Mammary microvascular endothelial cell (primary cell): ENCODE measurements around the gene GSTP1. TPM values are rescaled to one million over a fixed set of nuclear protein-coding genes. Genes with fewer than 3 reads are reported as not detected.

Experiments
- total RNA-seq: library from RNA; depleted of rRNA; stranded (reverse); fragments of >200 nt; gene quantifications from 2 replicates; pipeline ENCODE4 v1.2.3, GENCODE V29; 2015

The GSTP1 gene
- total RNA-seq, result 761 and 855 TPM in 2 replicates

GRCh38 chr11:67583247-67584204, at the start of gene GSTP1:
TSS of gene GSTP1 (plus strand) at chr11:67583812. CDS start at chr11:67583844, 32 bp downstream.

GRCh38 chr11:67606492-67607295, 23.1 kb downstream of the GSTP1 start, which contains the start of gene NDUFV1:
TSS of gene NDUFV1 (plus strand) at chr11:67606936. CDS start at chr11:67607005, 69 bp downstream.

GRCh38 chr11:67629386-67630227, 46.0 kb downstream of the GSTP1 start, which contains the start of gene NUDT8:
TSS of gene NUDT8 (minus strand) at chr11:67629937. CDS start at chr11:67629911, 26 bp downstream.

Other genes starting within 250 kb of the GSTP1 start
- 89.9 and 100 TPM in 2 replicates for gene POLD4, start 230.3 kb upstream of the GSTP1 start, total RNA-seq
- 6.3 and 6.8 TPM in 2 replicates for gene CLCF1, start 210.2 kb upstream of the GSTP1 start, total RNA-seq
- 4.6 and 7.9 TPM in 2 replicates for gene RAD9A, start 191.8 kb upstream of the GSTP1 start, total RNA-seq
- gene PPP1CA, start 182.0 kb upstream of the GSTP1 start, total RNA-seq, result 278 and 283 TPM in 2 replicates
- not detected in 2 replicates for gene TBC1D10C, start 179.7 kb upstream of the GSTP1 start, total RNA-seq
- not detected in 2 replicates for gene CARNS1, start 168.1 kb upstream of the GSTP1 start, total RNA-seq
- gene RPS6KB2, start 155.3 kb upstream of the GSTP1 start, total RNA-seq, result 66.0 and 76.4 TPM in 2 replicates
- gene PTPRCAP, start 146.1 kb upstream of the GSTP1 start, total RNA-seq, result 0.87 TPM in 1 of 2 replicates, not detected in the other
- gene CORO1B, start 140.3 kb upstream of the GSTP1 start, total RNA-seq, result 122 and 126 TPM in 2 replicates
- not detected in 2 replicates for gene GPR152, start 131.1 kb upstream of the GSTP1 start, total RNA-seq
- gene CABP4, start 128.5 kb upstream of the GSTP1 start, total RNA-seq, result 2.1 and 3.9 TPM in 2 replicates
- gene TMEM134, start 114.6 kb upstream of the GSTP1 start, total RNA-seq, result 51.3 and 70.9 TPM in 2 replicates
- 52.0 and 61.3 TPM in 2 replicates for gene AIP, start 100.8 kb upstream of the GSTP1 start, total RNA-seq
- gene PITPNM1, start 78.4 kb upstream of the GSTP1 start, total RNA-seq, result 13.1 and 19.4 TPM in 2 replicates
- 54.0 and 55.4 TPM in 2 replicates for gene CDK2AP2, start 75.7 kb upstream of the GSTP1 start, total RNA-seq
- not detected in 2 replicates for gene CABP2, start 60.4 kb upstream of the GSTP1 start, total RNA-seq
- gene NDUFV1, start 23.1 kb downstream of the GSTP1 start, total RNA-seq, result 192 TPM in 2 replicates
- 12.3 and 16.5 TPM in 2 replicates for gene NUDT8, start 46.1 kb downstream of the GSTP1 start, total RNA-seq
- not detected in 2 replicates for gene TBX10, start 56.0 kb downstream of the GSTP1 start, total RNA-seq
- gene ACY3, start 66.9 kb downstream of the GSTP1 start, total RNA-seq, result not detected in 2 replicates
- not detected in 2 replicates for gene ALDH3B2, start 90.8 kb downstream of the GSTP1 start, total RNA-seq